G401 (cell line): ENCODE data around the gene POLR2J. TPM values are rescaled to one million over a fixed set of nuclear protein-coding genes. Genes with fewer than 3 reads are reported as not detected.
"Not testable (repeated sequence)": the region's sequence is repeated elsewhere in the genome, so short reads cannot be mapped to it uniquely, and the experiment has no call there.

Source experiments
- DNase-seq: peaks from one replicate; pipeline ENCODE4 v3.0.0-alpha.2; 2015; ENCODE audit warnings: low spot score
- in situ Hi-C: cut with HindIII; loops from 2 replicates; pipeline ENCODE4 v1.10.0; 2016; ENCODE audit warnings: low sequenced_read_pairs, mixed read lengths
- total RNA-seq: library from RNA; depleted of rRNA; stranded (reverse); fragments of >200 nt; shearing (Covaris generic); gene quantifications from 2 replicates; pipeline ENCODE4 v1.2.3, GENCODE V29; 2014

POLR2J gene
- total RNA-seq, 1 experiment from 2014 or later = 57.6 TPM

GRCh38 chr7:102469351-102469971, 9.3 kb downstream of the POLR2J start:
- DNase-seq = no peak
- in situ Hi-C loops = no loop called here

DNA sequence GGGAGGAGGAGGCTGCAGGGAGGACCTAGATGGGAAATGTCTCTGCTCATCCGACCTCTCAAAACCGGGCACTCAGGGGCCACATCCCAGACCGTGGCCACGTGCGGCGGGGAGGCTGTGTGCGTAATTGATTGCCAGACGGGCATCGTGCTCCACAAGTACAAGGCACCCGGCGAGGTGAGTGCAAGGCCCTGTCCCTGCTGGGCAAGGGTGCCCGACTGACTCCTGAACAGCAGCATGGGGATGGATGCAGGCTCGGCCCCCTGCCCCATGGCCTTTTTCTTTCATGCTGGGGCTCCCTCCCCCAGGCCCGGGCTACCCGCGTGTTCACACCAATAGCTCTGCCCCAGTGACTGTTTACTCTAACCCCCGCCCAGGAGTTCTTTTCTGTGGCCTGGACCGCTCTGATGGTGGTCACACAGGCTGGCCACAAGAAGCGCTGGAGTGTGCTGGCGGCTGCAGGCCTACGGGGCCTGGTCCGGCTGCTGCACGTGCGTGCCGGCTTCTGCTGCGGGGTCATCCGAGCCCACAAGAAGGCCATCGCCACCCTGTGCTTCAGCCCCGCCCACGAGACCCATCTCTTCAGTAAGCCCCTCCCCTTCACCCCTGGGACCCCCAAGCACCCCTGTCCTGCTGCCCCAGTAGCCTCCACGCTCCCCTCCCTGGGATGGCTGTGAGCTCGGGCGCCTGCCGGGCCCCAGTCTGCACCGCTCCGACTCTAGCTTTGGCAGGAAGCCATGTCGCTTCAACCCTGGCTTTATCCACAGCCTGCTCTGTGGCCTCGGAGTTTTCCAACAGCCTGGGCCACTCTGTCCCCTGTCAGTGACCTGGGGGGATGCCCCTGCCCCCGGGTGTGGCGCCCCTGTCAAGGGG, 10.0 kb downstream of the POLR2J start:
- peak; percentile 71 for DNase-seq
- in situ Hi-C loops = no loop called here

- in situ Hi-C loops = no loop called here
- no peak for DNase-seq
Measured at GRCh38 chr7:102467581-102468477, 10.9 kb downstream of the POLR2J start.

GRCh38 chr7:102466097-102466496, 12.6 kb downstream of the POLR2J start:
- no peak for DNase-seq
- in situ Hi-C loops = no loop called here

- in situ Hi-C loops = no loop called here
- peak; percentile 86 for DNase-seq
Measured at GRCh38 chr7:102464577-102465280, 14.0 kb downstream of the POLR2J start, which contains the start of the genes ALKBH4 and LRWD1. TSS of gene ALKBH4 (minus strand) at chr7:102464863. CDS start at chr7:102464836, 27 bp downstream. TSS of gene LRWD1 (plus strand) at chr7:102464984. CDS start at chr7:102465081, 97 bp downstream.

DNA sequence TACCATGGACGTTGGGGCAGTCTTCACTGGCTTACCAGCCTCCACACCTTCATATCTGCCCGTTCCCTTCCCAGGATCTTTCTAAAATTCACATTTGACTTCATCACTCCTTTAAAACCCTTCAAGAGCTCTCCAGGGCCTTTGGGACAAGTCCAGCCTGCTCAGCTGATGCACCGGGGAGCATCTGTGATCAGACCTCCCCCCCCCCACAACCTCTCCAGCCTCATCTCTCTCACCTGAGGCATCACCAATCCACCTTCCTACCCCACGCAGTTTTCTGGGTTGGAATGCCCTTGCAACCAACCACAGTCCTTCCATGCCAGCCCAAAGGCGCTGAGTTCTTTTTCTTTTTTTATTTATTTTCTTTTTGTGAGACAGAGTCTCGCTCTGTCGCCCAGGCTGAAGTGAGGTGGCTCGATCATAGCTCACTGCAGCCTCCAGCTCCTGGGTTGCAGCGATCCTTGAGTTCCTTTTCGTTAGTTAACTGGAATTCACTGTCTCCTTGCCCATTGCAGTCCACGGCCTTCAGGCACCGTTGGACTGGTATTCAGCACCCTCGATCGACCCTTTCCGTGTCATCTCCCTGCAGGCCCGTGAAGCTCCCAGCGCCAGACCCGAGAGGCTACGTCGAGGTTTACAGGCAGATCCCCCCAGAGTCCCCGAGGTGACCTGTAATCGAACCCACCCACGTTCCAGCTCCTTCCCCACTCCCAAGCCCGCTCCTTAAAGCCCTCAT, 14.7 kb downstream of the POLR2J start:
- in situ Hi-C loops = no loop called here
- no peak for DNase-seq

DNA sequence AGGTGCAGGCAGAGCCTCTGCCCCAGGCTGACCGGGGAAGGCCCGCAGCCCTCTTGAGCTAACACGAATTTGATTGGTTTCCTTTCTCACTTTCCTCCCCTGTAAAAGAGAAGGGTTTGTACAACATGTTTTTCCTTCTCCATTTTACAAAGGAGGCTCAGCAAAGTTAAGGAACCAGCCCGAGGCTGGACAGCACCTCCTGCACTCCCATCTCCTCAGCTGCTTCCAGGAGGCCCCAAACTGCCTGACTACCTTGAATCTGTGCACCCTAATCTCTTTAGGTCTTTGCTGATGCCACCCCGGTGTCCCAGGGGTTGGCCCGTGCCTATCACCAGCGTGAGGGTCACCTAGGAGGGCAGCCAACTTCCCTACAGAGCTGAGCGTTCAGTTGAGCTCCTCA, 18.3 kb downstream of the POLR2J start:
- in situ Hi-C loops = no loop called here
- no peak for DNase-seq

DNA sequence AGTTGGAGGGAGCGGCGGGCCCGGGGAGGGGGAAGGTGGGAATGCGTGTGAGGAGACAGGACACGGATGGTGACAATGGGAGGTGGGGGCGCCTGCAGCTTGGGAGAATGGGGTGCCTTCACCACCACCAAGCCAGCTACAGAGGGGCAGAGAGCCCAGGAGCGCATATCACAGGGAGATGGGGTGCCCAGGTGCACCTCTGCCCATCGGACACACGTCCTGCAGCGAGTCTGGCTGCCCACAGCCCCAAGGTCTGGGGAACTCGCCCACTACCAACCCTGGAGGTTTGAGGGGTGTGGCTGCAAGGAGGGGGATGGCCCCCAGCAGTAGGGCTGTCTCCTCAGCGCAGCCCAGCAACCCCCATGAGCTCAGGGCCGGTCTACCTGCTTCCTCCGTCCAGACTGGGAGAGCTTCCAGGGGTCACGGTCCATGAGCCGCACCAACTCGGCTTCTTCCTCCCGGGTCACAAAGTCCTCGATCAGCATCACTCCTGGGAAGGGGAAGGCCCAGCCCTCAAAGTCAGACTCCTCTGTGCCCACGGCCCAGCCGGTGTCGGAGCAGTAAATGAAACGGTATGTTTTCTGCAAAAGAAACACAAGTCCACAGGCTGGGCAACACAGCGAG, 19.4 kb downstream of the POLR2J start:
- in situ Hi-C loops = no loop called here
- DNase-seq = no peak

DNA sequence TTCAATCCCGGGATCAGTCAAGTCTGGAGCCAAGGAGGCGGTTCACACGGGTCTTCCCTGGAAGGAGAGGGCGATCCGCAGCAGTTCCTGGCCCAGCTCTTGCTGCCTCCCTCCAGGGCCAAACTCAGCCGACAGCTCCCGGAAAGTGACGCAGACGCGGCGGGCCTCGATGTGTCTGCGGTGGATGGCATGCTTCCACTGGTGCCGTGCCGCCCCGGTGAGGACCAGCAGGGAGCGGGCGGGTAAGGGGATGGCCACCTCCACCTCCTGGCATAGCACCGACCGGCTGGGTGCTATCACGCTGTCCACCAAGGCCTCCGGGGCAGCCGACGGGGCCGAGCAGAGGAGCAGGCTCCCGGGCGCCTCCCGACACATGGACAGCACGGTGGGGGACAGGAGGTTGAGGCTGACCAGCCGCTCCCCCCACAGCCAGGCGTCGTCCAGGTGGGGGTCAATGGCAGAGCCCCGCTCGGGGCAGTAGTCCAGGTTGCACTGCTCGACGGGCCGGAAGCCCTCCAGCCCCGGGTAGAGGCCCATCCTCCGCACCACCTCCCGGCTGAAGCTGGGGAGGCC, 21.3 kb downstream of the POLR2J start:
- no peak for DNase-seq
- in situ Hi-C loops = no loop called here

GRCh38 chr7:102456327-102456726, 22.4 kb downstream of the POLR2J start:
- DNase-seq = no peak
- in situ Hi-C loops = no loop called here

GRCh38 chr7:102455596-102455995, 23.1 kb downstream of the POLR2J start:
- DNase-seq = no peak

DNA sequence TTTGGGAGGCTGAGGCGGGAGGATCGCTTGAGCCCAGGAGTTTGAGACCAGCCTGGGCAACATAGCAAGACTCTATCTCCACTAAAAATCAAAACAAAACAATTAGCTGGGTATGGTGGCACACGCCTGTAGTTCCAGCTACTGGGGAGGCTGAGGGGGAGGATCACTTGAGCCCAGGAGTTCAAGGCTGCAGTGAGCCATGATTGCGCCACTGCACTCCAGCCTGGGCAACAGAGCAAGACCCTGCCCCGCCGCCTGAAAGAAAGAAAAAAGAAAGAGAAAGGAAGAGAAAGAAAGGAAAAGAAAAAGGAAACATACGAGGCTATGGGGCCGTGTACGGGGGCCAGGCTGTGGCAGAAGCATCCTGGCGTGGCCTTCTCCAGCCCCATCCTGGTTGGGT, 23.8 kb downstream of the POLR2J start:
- DNase-seq, in situ Hi-C loops: not testable (repeated sequence)

More at GRCh38 chr7:102455596-102455995, 23.1 kb downstream of the POLR2J start:
- in situ Hi-C loops = no loop called here

GRCh38 chr7:102454468-102454867, 24.3 kb downstream of the POLR2J start:
- peak; percentile 77 for DNase-seq
- in situ Hi-C loops = no loop called here

DNA sequence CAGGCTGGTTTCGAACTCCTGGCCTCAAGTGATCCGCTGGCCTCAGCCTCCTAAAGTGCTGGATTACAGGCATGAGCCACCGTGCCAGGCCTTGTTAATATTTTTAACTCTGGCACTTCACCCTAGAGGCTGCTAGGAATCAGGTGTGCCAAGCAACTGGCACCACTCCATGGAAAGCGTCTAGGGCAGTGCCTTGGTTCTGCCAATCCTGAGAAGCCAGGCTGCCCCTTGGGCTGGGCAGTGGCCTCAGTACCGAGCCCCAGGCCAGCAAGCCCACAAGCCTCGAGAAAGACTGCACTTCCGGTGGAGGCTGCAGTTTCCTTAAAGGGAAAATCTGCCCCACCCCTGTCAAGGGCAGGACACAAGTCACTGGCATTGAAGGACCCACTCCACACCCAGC, 25.4 kb downstream of the POLR2J start:
- in situ Hi-C loops = no loop called here

DNA sequence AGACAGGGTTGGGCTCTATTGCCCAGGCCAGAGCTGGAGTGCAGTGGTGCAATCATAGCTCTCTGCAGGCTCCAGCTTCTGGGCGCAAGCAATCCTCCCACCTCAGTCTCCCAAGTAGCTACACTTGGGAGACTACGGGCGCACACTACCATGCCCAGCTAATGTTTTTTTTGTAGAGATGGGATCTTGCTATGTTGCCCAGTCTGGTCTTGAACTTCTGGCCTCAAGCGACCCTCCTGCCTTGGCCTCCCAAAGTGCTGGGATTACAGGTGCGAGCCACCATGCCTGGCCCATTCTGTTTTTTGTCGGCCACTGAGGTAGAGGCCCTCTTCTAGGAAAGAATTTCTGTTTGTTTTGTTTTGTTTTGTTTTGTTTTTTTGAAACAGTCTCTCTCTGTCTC, 26.3 kb downstream of the POLR2J start:
- in situ Hi-C loops = no loop called here
- no peak for DNase-seq

More for the DNA sequence above, 25.4 kb downstream of the POLR2J start:
- peak; percentile 88 for DNase-seq

DNA sequence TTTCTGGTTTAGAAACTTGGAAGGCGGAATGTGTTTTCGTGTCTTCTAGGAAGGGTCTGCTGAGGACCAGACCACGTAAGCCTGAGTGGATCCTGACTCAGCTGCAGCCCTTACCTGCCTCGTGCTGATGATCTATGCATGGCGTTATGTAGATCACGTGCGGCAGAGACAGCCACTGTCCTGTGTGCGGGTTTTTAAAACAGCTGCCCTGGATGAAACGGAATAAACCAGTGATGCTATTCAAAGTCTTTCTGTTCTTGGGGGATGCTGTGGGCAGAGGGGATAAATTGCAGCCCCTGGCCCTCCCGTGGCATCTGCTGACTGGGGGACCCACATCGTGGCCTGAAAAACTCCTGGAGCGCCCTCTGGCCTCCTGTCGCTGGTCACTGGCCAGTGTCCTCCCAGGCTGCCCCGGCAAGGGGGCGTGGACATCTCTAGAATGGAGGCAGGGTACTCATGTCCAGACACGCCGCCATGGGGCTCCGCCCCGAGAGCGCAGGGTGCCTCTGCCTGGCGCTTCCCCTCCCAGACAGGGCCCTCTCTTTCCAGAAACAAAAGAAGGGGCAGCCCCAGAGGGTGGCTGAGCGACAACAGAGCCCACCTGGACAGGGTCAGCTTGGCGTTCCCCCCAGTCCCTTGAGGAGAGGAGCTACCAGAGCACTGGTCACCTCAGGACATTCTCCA, 27.2 kb downstream of the POLR2J start:
- in situ Hi-C loops = no loop called here

GRCh38 chr7:102450242-102450641, 28.5 kb downstream of the POLR2J start:
- in situ Hi-C loops = no loop called here

More for the DNA sequence above, 27.2 kb downstream of the POLR2J start:
- DNase-seq = no peak

More at GRCh38 chr7:102450242-102450641, 28.5 kb downstream of the POLR2J start:
- DNase-seq = peak; percentile 94
